ENCODE data around the gene SPNS1. TPM values are rescaled to one million over a fixed set of nuclear protein-coding genes. Genes with fewer than 3 reads are reported as not detected.
A peak's percentile ranks its signal among the peaks of the same experiment; 100 is the strongest.

The SPNS1 gene
- total RNA-seq, 8 experiments from 2014 or later, result 23.4 to 63.3 (median 32.6) TPM

- Histone ChIP-seq H3K4me1 (replicated peaks in 1 of 2) (no peaks in the 10 kb centered on the region), H3K27ac (no peak overlapping the region), H3K4me3 (no peak overlapping the region)
- 63 to 100% (median 71%) methylated on average over 1 to 4 of the region's 7 CpGs; no CpG with 5 or more reads in 2 of the 10 experiments for WGBS, 10 experiments
- in situ Hi-C loops (cut with MboI; ENCODE audit: low pct_unique_long_range_greater_than_20kb in 2 of 9, low sequenced_read_pairs in 9 of 9, unreplicated experiment in 9 of 9), result no loop called here
- ATAC-seq (replicated peaks in 6 of 8), result no peak
Measured at GRCh38 chr16:29028457-29029167, 54.0 kb downstream of the SPNS1 start.

GRCh38 chr16:29029168-29029994 lies 54.8 kb downstream of the SPNS1 start:
- peak; percentile 47 to 96 (median 69) for ATAC-seq (replicated peaks in 6 of 8)
- Histone ChIP-seq H3K4me1 (replicated peaks in 1 of 2) (no peaks in the 10 kb centered on the region), H3K27ac (no peak overlapping the region), H3K4me3 (no peak overlapping the region)
- in situ Hi-C loops (cut with MboI; ENCODE audit: low pct_unique_long_range_greater_than_20kb in 2 of 9, low sequenced_read_pairs in 9 of 9, unreplicated experiment in 9 of 9), result no loop called here
- WGBS, 10 experiments, result 6 to 80% (median 51%) methylated on average over 1 to 5 of the region's 16 CpGs; no CpG with 5 or more reads in 7 of the 10 experiments

- in situ Hi-C loops (cut with MboI; ENCODE audit: low pct_unique_long_range_greater_than_20kb in 2 of 9, low sequenced_read_pairs in 9 of 9, unreplicated experiment in 9 of 9), result no loop called here
- Histone ChIP-seq H3K27ac (no peak overlapping the region), H3K4me1 (replicated peaks in 1 of 2) (no peaks in the 10 kb centered on the region), H3K4me3 (no peak overlapping the region)
- WGBS, 10 experiments, result 20 to 83% (median 78%) methylated on average over 1 to 4 of the region's 8 CpGs; no CpG with 5 or more reads in 3 of the 10 experiments
- ATAC-seq (replicated peaks in 6 of 8), result no peak
Measured at GRCh38 chr16:29030086-29030840, 55.7 kb downstream of the SPNS1 start.

Other genes with a start within 250 kb of the SPNS1 start
- gene NPIPB9, start 223.0 kb upstream of the SPNS1 start, total RNA-seq, result 1 to 10 TPM in 5 of 8 experiments, under 1 TPM in 3; 0.60 to 7.5 (median 1.5) TPM
- gene ATXN2L, start 151.8 kb upstream of the SPNS1 start, total RNA-seq, result 100 to 1,000 TPM in 2 of 8 experiments, 10 to 100 TPM in 6; 30.4 to 129 (median 57.4) TPM
- gene TUFM, start 128.4 kb upstream of the SPNS1 start, total RNA-seq, result 100 to 1,000 TPM in 7 of 8 experiments, 10 to 100 TPM in 1; 97.3 to 268 (median 122) TPM
- gene SH2B1, start 110.9 kb upstream of the SPNS1 start, total RNA-seq, result 10 to 100 TPM; 14.5 to 59.6 (median 32.1) TPM
- gene ATP2A1, start 96.3 kb upstream of the SPNS1 start, total RNA-seq, result 1 to 10 TPM in 5 of 8 experiments, under 1 TPM in 3; 0.49 to 7.2 (median 1.8) TPM
- 10 to 100 TPM in 5 of 8 experiments, 1 to 10 TPM in 3; 8.2 to 22.9 (median 11.1) TPM for gene RABEP2, start 49.5 kb upstream of the SPNS1 start, total RNA-seq
- gene CD19, start 42.8 kb upstream of the SPNS1 start, total RNA-seq, result under 1 TPM in 4 of 8 experiments, not detected in 4; 0.13 to 0.56 (median 0.31) TPM
- 10 to 100 TPM; 10.2 to 51.7 (median 16.4) TPM for gene NFATC2IP, start 23.8 kb upstream of the SPNS1 start, total RNA-seq
- gene LAT, start 10.3 kb downstream of the SPNS1 start, total RNA-seq, result 1 to 10 TPM in 7 of 8 experiments, under 1 TPM in 1; 0.71 to 6.2 (median 3.4) TPM

Measured in motor neuron (in vitro differentiated cells).